ENCODE data around the gene YPEL3. TPM values are rescaled to one million over a fixed set of nuclear protein-coding genes. Genes with fewer than 3 reads are reported as not detected.

The YPEL3 gene
- total and polyA plus RNA-seq, 2 of the 8 experiments (the other 6 are each of a cell fraction or from before 2014, with no cell fraction given) = 40.3 to 53.3 TPM

DNA sequence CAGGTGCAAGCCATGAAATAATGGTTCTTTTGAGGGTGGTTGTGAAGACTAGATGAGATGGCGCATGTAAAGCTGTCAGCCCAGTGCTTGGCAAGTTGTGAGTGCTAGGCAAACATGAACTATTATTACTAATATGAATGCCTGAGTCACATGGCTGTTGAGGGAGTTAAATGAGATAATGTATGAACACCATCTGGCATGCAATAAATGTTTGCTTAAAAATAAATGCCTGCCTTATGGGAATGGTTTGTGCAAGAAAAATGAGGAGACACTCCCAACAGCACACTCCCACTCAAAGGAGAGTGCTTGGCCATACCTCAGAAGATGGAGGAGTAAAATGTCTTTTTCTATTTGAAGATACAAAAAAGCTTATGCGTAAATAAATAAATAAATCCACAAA is 23.4 kb upstream of the YPEL3 start:
- Histone ChIP-seq H2BK5ac (ENCODE audit: low read depth, low read length) (no peak overlapping the region), H4K20me1 (replicated peaks in 1 of 2; ENCODE audit: control insufficient read depth in 1 of 2, insufficient read depth in 2 of 2, low read length in 2 of 2) (no peaks in the 10 kb centered on the region), H3K9me3 (ENCODE audit: insufficient read depth in 2 of 2, low read depth in 1 of 2, low read length in 1 of 2) (no peaks in the 10 kb centered on the region), H3K4me3 (ENCODE audit: extremely low read depth in 1 of 4, insufficient read depth in 2 of 4, low read depth in 3 of 4, low read length in 4 of 4) (no peak overlapping the region), H3K14ac (ENCODE audit: insufficient read length) (no peak overlapping the region), H2BK20ac (ENCODE audit: low read length) (no peak overlapping the region), H4K5ac (ENCODE audit: insufficient read length, low read depth, low read length) (no peak overlapping the region), H3K4ac (replicated peaks; ENCODE audit: insufficient read length, low read depth, low read length) (no peak overlapping the region), H2BK15ac (ENCODE audit: low read length) (no peak overlapping the region), H3K27ac (ENCODE audit: low read depth, low read length) (no peak overlapping the region), H3K9ac (replicated peaks in 1 of 4; ENCODE audit: extremely low read depth in 1 of 4, low read depth in 3 of 4, low read length in 3 of 4) (no peak overlapping the region), H2BK12ac (ENCODE audit: low read depth, low read length) (no peak overlapping the region), H2AFZ (ENCODE audit: low read length) (no peak overlapping the region), H3K79me2 (ENCODE audit: control insufficient read depth in 1 of 2, insufficient read depth in 2 of 2, low read length in 2 of 2) (no peaks in the 10 kb centered on the region), H3K36me3 (ENCODE audit: control insufficient read depth in 2 of 4, insufficient read depth in 4 of 4, low read length in 3 of 4) (peaks cover 0 to 4% (median 0%) of the 10 kb centered on the region in 4 experiments; a peak in 1 of 8 replicates), H2BK120ac (replicated peaks; ENCODE audit: low read depth, low read length) (no peak overlapping the region), H2AK5ac (ENCODE audit: low read depth, low read length) (no peak overlapping the region), H3K56ac (replicated peaks; ENCODE audit: insufficient read length, low read depth, low read length) (no peak overlapping the region), H3K23ac (ENCODE audit: insufficient read length) (no peak overlapping the region), H4K8ac (ENCODE audit: extremely low read depth, insufficient read depth, low read length) (no peak overlapping the region), H3K4me2 (ENCODE audit: insufficient read depth in 1 of 2, low read depth in 2 of 2, low read length in 2 of 2) (no peak overlapping the region), H3K27me3 (replicated peaks in 1 of 4; ENCODE audit: control insufficient read depth in 3 of 4, extremely low read depth in 1 of 4, insufficient read depth in 3 of 4, low read length in 3 of 4) (peaks cover 0 to under 1% (median under 1%) of the 10 kb centered on the region in 4 experiments; a peak in 1 of 7 replicates), H3K79me1 (ENCODE audit: low read depth, low read length) (no peaks in the 10 kb centered on the region), H3K4me1 (replicated peaks in 1 of 4; ENCODE audit: control insufficient read depth in 3 of 4, insufficient read depth in 4 of 4, low read length in 3 of 4) (peaks cover 0 to 6% (median 2%) of the 10 kb centered on the region in 4 experiments; a peak in 4 of 7 replicates), H3K23me2 (ENCODE audit: low read depth, low read length) (peaks cover 8% of the 10 kb centered on the region; the same call in 1 of the 2 replicates), H4K91ac (replicated peaks; ENCODE audit: insufficient read length, low read length) (no peak overlapping the region), H3K18ac (ENCODE audit: extremely low read depth, low read length) (no peak overlapping the region)
- CTCF ChIA-PET (ENCODE audit: partially characterized antibody) = interaction anchor here (1.8 to 2.0 kb wide), 2 partner anchors 11 to 28 kb away, joined by 5 to 7 read pairs; partner anchors contain the start of gene TBX6
- no peak for FAIRE-seq
- TF ChIP-seq SP1 (IDR thresholded peaks at IDR 0.05; ENCODE audit: low read depth, low read length) = no peak
- no peak for TF ChIP-seq ATF3 (IDR thresholded peaks at IDR 0.05; ENCODE audit: insufficient read depth, low read depth, low read length)
- no peak for TF ChIP-seq HDAC2 (IDR thresholded peaks at IDR 0.05; ENCODE audit: borderline replicate concordance in 1 of 2, low read depth in 2 of 2, low read length in 2 of 2)
- no peak for TF ChIP-seq CBX8 (IDR thresholded peaks at IDR 0.05; ENCODE audit: borderline replicate concordance, low read depth, low read length)
- TF ChIP-seq CTCF (IDR thresholded peaks at IDR 0.05; ENCODE audit: control extremely low read depth in 1 of 3, insufficient read depth in 1 of 3, low read depth in 1 of 3, low read length in 3 of 3) = no peak
- TF ChIP-seq NRF1 (IDR thresholded peaks at IDR 0.05; ENCODE audit: low read depth, low read length) = no peak
- no peak for TF ChIP-seq POLR2AphosphoS5 (IDR thresholded peaks at IDR 0.05; ENCODE audit: low read depth, low read length)
- TF ChIP-seq POU5F1 (IDR thresholded peaks at IDR 0.05; ENCODE audit: low read depth, low read length) = no peak
- DNase-seq (ENCODE audit: low read depth in 1 of 2, low spot score in 2 of 2) = no peak
- POLR2A ChIA-PET (ENCODE audit: partially characterized antibody) = interaction anchor here (1.5 kb wide), 1 partner anchor 23 kb away, joined by 6 read pairs; the partner anchor contains the start of gene YPEL3
- WGBS, 2 experiments (ENCODE audit: extremely low coverage in 1 of 2, insufficient coverage in 1 of 2, insufficient read length in 1 of 2, insufficient replicate concordance in 2 of 2, low coverage in 1 of 2, low lambda C conversion rate in 2 of 2, missing lambda C conversion rate in 1 of 2) = 88% methylated on average over 2 of the region's 2 CpGs; no CpG with 5 or more reads in 1 of the 2 experiments
